Measurements from ENCODE around the gene SLAMF1. TPM values are rescaled to one million over a fixed set of nuclear protein-coding genes. Genes with fewer than 3 reads are reported as not detected.

The SLAMF1 gene
- total RNA-seq, 2 donors from 2014 or later = 1.8 to 2.3 TPM

- H3K27me3 ChIP-seq (replicated peaks; ENCODE audit: insufficient read depth) = no peaks in the 10 kb centered on the region
- no peaks in the 10 kb centered on the region for H3K36me3 ChIP-seq
- TF ChIP-seq CTCF (IDR thresholded peaks at IDR 0.05) = no peak
- no peak for DNase-seq (ENCODE audit: low spot score)
- peaks cover 7% of the 10 kb centered on the region for H3K9me3 ChIP-seq
- no peak for ATAC-seq (ENCODE audit: insufficient number of reproducible peaks, low FRiP score, low read depth)
- H3K4me1 ChIP-seq (ENCODE audit: control insufficient read depth in 1 of 2, low read depth in 2 of 2) = no peaks in the 10 kb centered on the region
- H3K4me3 ChIP-seq = no peak overlapping the region
- no peak overlapping the region for H3K27ac ChIP-seq
These were observed 40.9 kb downstream of the SLAMF1 start for GRCh38 chr1:160605792-160606479.

GRCh38 chr1:160605205-160605604 is 41.6 kb downstream of the SLAMF1 start:
- Histone ChIP-seq H3K36me3 (no peaks in the 10 kb centered on the region), H3K27ac (no peak overlapping the region), H3K4me1 (ENCODE audit: control insufficient read depth in 1 of 2, low read depth in 2 of 2) (no peaks in the 10 kb centered on the region), H3K9me3 (peaks cover 7% of the 10 kb centered on the region), H3K27me3 (replicated peaks; ENCODE audit: insufficient read depth) (no peaks in the 10 kb centered on the region), H3K4me3 (no peak overlapping the region)
- DNase-seq (ENCODE audit: low spot score) = no peak
- ATAC-seq (ENCODE audit: insufficient number of reproducible peaks, low FRiP score, low read depth) = no peak
- TF ChIP-seq CTCF (IDR thresholded peaks at IDR 0.05) = no peak

GRCh38 chr1:160597705-160598104 is 49.1 kb downstream of the SLAMF1 start:
- no peaks in the 10 kb centered on the region for H3K4me1 ChIP-seq (ENCODE audit: control insufficient read depth in 1 of 2, low read depth in 2 of 2)
- peaks cover 7% of the 10 kb centered on the region for H3K9me3 ChIP-seq
- no peaks in the 10 kb centered on the region for H3K36me3 ChIP-seq
- no peak for ATAC-seq (ENCODE audit: insufficient number of reproducible peaks, low FRiP score, low read depth)
- H3K27me3 ChIP-seq (replicated peaks; ENCODE audit: insufficient read depth) = no peaks in the 10 kb centered on the region
- no peak overlapping the region for H3K4me3 ChIP-seq
- DNase-seq (ENCODE audit: low spot score) = no peak
- TF ChIP-seq CTCF (IDR thresholded peaks at IDR 0.05) = no peak
- no peak overlapping the region for H3K27ac ChIP-seq

GRCh38 chr1:160597051-160597450 is 49.8 kb downstream of the SLAMF1 start:
- TF ChIP-seq CTCF (IDR thresholded peaks at IDR 0.05) = no peak
- DNase-seq (ENCODE audit: low spot score) = no peak

GRCh38 chr1:160590488-160590887 is 56.4 kb downstream of the SLAMF1 start:
- H3K27ac ChIP-seq = no peak overlapping the region
- TF ChIP-seq CTCF (IDR thresholded peaks at IDR 0.05) = no peak
- H3K4me1 ChIP-seq (ENCODE audit: control insufficient read depth in 1 of 2, low read depth in 2 of 2) = no peaks in the 10 kb centered on the region
- H3K9me3 ChIP-seq = no peaks in the 10 kb centered on the region
- no peaks in the 10 kb centered on the region for H3K27me3 ChIP-seq (replicated peaks; ENCODE audit: insufficient read depth)
- no peaks in the 10 kb centered on the region for H3K36me3 ChIP-seq
- no peak for DNase-seq (ENCODE audit: low spot score)
- H3K4me3 ChIP-seq = no peak overlapping the region
- ATAC-seq (ENCODE audit: insufficient number of reproducible peaks, low FRiP score, low read depth) = no peak

More at GRCh38 chr1:160597051-160597450, 49.8 kb downstream of the SLAMF1 start:
- Histone ChIP-seq H3K9me3 (peaks cover 7% of the 10 kb centered on the region), H3K4me1 (ENCODE audit: control insufficient read depth in 1 of 2, low read depth in 2 of 2) (no peaks in the 10 kb centered on the region), H3K27ac (no peak overlapping the region), H3K36me3 (no peaks in the 10 kb centered on the region), H3K4me3 (no peak overlapping the region), H3K27me3 (replicated peaks; ENCODE audit: insufficient read depth) (no peaks in the 10 kb centered on the region)
- no peak for ATAC-seq (ENCODE audit: insufficient number of reproducible peaks, low FRiP score, low read depth)

Data from thoracic aorta (tissue), 2 donors.